Activated T-helper 9 cell treated with anti-CD3 and anti-CD28 coated beads, Interleukin-2, amount 50 U/mL, for 16 hours (primary cell): ENCODE data around the gene CDC42EP1.

Source experiments
- DNase-seq: peaks from one replicate; pipeline ENCODE4 v3.0.0-alpha.2; 2020; ENCODE audit warnings: low read depth

Gene CDC42EP1

DNA sequence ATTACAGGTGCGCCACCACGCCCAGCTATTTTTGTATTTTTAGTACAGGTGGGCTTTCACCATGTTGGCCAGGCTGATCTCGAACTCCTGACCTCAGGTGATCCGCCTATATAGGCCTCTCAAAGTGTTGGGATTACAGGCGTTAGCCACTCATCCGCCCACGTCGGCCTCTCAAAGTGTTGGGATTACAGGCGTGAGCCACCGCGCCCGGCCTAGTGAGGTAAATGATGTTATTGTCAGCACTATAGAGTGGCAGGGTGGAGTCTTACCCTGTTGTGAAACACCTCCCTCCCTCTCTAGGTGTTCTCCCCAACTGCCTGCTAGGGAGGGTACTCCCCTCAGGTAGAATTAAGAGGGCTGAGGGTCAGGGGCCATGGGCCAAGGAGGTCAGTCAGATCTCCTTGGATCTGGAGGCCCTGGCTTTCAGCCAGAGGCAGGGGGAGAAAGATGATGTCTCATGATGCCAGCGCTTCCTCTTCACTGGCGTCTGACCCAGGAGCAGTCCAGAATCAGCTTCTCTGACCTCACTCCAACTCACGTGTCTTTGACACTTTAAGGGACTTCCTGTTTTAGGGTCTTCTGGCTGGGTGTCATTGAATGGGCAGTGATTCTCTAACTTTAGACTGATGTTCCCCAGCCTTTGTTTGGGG, 50.3 kb downstream of the CDC42EP1 start:
- DNase-seq = no peak

- no peak for DNase-seq
Observed at GRCh38 chr22:37611207-37611606, 50.9 kb downstream of the CDC42EP1 start.

- DNase-seq = no peak
Observed at GRCh38 chr22:37616201-37617083, 56.2 kb downstream of the CDC42EP1 start.

DNA sequence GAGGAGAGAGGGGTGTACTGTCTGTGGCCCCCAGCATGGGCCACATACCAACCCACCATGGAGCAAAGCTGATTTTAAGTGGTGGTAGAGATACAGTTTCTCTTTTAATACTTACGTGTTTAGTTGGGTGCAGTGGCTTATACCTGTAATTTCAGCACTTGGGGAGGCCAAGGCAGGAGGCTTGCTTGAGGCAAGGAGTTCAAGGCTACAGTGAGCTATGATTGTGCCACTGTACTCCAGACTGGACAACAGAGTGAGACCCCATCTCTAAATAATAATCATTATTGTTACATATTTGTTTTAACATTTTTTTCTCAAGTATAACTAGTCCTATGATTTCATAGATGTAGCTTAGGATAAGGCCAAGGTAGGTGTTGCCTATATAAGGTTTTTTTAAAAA, 57.2 kb downstream of the CDC42EP1 start:
- DNase-seq = no peak

DNA sequence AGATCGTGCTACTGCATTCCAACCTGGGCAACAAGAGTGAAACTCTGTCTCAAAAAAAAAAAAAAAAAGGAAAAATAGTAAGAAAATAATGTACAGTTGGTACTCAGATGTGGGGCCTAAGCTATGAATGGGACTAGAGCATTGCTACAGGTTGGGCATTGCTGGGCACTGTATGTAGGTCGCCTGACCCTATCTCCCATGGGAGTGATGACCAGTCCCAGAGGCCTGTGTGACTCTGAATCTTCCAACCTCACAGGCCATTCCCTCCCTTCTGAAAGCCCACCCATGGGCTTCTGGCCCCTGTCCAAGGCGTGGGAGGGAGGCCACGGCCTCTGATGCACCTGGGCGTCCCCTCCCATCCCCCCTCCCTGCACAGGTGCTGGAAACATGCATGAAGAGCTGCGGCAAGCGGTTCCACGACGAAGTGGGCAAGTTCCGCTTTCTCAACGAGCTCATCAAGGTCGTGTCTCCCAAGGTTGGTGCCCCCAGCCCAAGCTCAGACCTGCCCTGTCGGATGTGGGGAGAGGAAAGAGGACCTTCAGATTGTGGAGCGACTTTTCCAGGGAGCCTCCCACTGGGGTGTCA, 57.9 kb downstream of the CDC42EP1 start:
- no peak for DNase-seq

GRCh38 chr22:37618674-37619073, 58.4 kb downstream of the CDC42EP1 start:
- DNase-seq = no peak
